B cell (primary cell): ENCODE data around the gene ZMYND8.

Experiments used
- EZH2 ChIP-seq: IDR thresholded peaks from 2 replicates; pipeline ENCODE4 v1.6.1; 2012; ENCODE audit warnings: borderline replicate concordance, low read depth, mild to moderate bottlenecking, moderate library complexity, low read length; ENCODE audit not compliant: insufficient read depth, poor library complexity, severe bottlenecking
- TF ChIP-seq, protein P1 (sequence below): fragments of 200-600 bp; IDR thresholded peaks from one replicate; pipeline ENCODE4 v1.8.0; 2022; ENCODE audit warnings: antibody characterized with exemption, mild to moderate bottlenecking

DNA sequence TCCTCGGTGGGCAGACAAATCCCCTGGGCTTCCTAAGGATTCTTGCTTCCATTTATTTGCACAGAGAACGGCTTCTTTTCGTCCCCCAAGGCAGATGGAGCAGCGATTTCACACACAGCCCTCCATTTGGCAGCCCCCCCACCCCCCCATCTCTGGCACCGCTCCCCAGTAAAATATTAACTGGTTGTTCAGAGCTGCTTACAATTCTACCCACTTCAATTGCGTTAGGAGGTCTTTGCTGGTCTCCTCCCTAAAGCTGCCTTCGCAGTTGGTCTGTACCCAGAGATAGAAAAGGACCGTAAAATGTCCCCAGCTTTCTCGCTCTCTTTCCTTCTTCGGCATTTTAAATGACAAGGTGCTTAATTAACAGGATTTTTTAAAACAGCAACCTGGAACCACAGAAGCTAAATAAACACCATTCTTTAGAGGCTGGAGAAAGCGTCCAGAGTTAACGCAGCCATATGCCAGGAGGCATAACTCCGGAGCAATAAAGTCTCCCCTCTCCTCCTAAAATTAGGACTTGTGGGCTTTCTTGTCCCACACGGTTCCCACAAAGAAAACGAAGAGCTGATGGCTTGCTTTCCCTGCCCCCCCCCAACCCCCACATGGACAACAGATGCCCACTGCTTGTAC, 1.7 kb upstream of the ZMYND8 start:
- TF ChIP-seq, protein P1, sequence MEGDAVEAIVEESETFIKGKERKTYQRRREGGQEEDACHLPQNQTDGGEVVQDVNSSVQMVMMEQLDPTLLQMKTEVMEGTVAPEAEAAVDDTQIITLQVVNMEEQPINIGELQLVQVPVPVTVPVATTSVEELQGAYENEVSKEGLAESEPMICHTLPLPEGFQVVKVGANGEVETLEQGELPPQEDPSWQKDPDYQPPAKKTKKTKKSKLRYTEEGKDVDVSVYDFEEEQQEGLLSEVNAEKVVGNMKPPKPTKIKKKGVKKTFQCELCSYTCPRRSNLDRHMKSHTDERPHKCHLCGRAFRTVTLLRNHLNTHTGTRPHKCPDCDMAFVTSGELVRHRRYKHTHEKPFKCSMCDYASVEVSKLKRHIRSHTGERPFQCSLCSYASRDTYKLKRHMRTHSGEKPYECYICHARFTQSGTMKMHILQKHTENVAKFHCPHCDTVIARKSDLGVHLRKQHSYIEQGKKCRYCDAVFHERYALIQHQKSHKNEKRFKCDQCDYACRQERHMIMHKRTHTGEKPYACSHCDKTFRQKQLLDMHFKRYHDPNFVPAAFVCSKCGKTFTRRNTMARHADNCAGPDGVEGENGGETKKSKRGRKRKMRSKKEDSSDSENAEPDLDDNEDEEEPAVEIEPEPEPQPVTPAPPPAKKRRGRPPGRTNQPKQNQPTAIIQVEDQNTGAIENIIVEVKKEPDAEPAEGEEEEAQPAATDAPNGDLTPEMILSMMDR, result no peak
- TF ChIP-seq EZH2, result no peak
